Measurements from ENCODE around the gene IGSF21. TPM values are rescaled to one million over a fixed set of nuclear protein-coding genes. Genes with fewer than 3 reads are reported as not detected.

The IGSF21 gene
- total RNA-seq, 6 experiments from 2014 or later, result not detected

- DNase-seq, result no peak
- Mint-ChIP-seq H3K9me3 (peaks cover 56% of the 10 kb centered on the region), H3K4me3 (no peak overlapping the region), H3K27me3 (ENCODE audit: insufficient read depth) (peaks cover 3% of the 10 kb centered on the region), H3K27ac (no peak overlapping the region), H3K4me1 (ENCODE audit: low read depth) (no peaks in the 10 kb centered on the region), H3K36me3 (ENCODE audit: low read depth) (peaks cover 11% of the 10 kb centered on the region; the same call in 1 of the 2 replicates)
- TF ChIP-seq CTCF (IDR thresholded peaks at IDR 0.05), result no peak
These were observed 173.4 kb downstream of the IGSF21 start for GRCh38 chr1:18280956-18281355.

GRCh38 chr1:18282851-18283600 lies 175.4 kb downstream of the IGSF21 start:
- no peak for TF ChIP-seq CTCF (IDR thresholded peaks at IDR 0.05)
- no peak for DNase-seq
- no peak overlapping the region for H3K27ac Mint-ChIP-seq
- H3K36me3 Mint-ChIP-seq (ENCODE audit: low read depth), result peaks cover 8% of the 10 kb centered on the region; the same call in 1 of the 2 replicates
- H3K4me1 Mint-ChIP-seq (ENCODE audit: low read depth), result no peaks in the 10 kb centered on the region
- no peak overlapping the region for H3K4me3 Mint-ChIP-seq
- peaks cover 49% of the 10 kb centered on the region for H3K9me3 Mint-ChIP-seq
- H3K27me3 Mint-ChIP-seq (ENCODE audit: insufficient read depth), result peaks cover 3% of the 10 kb centered on the region

- no peak for DNase-seq
- Mint-ChIP-seq H3K36me3 (ENCODE audit: low read depth) (peaks cover 8% of the 10 kb centered on the region; the same call in 1 of the 2 replicates), H3K9me3 (peaks cover 54% of the 10 kb centered on the region), H3K4me1 (ENCODE audit: low read depth) (no peaks in the 10 kb centered on the region), H3K27ac (no peak overlapping the region), H3K4me3 (no peak overlapping the region), H3K27me3 (ENCODE audit: insufficient read depth) (peaks cover 3% of the 10 kb centered on the region)
- no peak for TF ChIP-seq CTCF (IDR thresholded peaks at IDR 0.05)
These were observed 176.2 kb downstream of the IGSF21 start for GRCh38 chr1:18283601-18284385.

- H3K36me3 Mint-ChIP-seq (ENCODE audit: low read depth), result peaks cover 8% of the 10 kb centered on the region; the same call in 1 of the 2 replicates
- H3K4me3 Mint-ChIP-seq, result no peak overlapping the region
- H3K4me1 Mint-ChIP-seq (ENCODE audit: low read depth), result no peaks in the 10 kb centered on the region
- no peak overlapping the region for H3K27ac Mint-ChIP-seq
- H3K27me3 Mint-ChIP-seq (ENCODE audit: insufficient read depth), result peaks cover 3% of the 10 kb centered on the region; the same call in 1 of the 2 replicates
- TF ChIP-seq CTCF (IDR thresholded peaks at IDR 0.05), result no peak
- no peak for DNase-seq
- peaks cover 52% of the 10 kb centered on the region for H3K9me3 Mint-ChIP-seq
These were observed 177.4 kb downstream of the IGSF21 start for GRCh38 chr1:18284805-18285537.

GRCh38 chr1:18285538-18285924 lies 177.9 kb downstream of the IGSF21 start:
- peaks cover 6% of the 10 kb centered on the region; the same call in 1 of the 2 replicates for H3K36me3 Mint-ChIP-seq (ENCODE audit: low read depth)
- H3K27ac Mint-ChIP-seq, result no peak overlapping the region
- H3K4me3 Mint-ChIP-seq, result no peak overlapping the region
- no peaks in the 10 kb centered on the region for H3K4me1 Mint-ChIP-seq (ENCODE audit: low read depth)
- no peak for TF ChIP-seq CTCF (IDR thresholded peaks at IDR 0.05)
- H3K27me3 Mint-ChIP-seq (ENCODE audit: insufficient read depth), result peaks cover 3% of the 10 kb centered on the region
- no peak for DNase-seq
- peaks cover 47% of the 10 kb centered on the region for H3K9me3 Mint-ChIP-seq
